B cell (primary cell): ENCODE data around the gene ADAMTS2. TPM values are rescaled to one million over a fixed set of nuclear protein-coding genes. Genes with fewer than 3 reads are reported as not detected.

Experiments
- ATAC-seq: fragments of 200-7000 bp; cut with Tn5 transposase; one replicate; pipeline ENCODE4 v1.10.0; 2021; ENCODE audit warnings: low read depth, mild to moderate bottlenecking, moderate number of reproducible peaks, moderate library complexity
- CTCF ChIA-PET: fragments of 350-600 bp; sonication (Branson Sonifier 250); formaldehyde crosslinking; loops from one replicate; lab custom pipeline; 2021; ENCODE audit warnings: antibody characterized with exemption, inconsistent platforms; lab: Charles Lee
- POLR2A ChIA-PET: fragments of 350-600 bp; sonication (Branson Sonifier 250); formaldehyde crosslinking; loops from one replicate; lab custom pipeline; 2021; ENCODE audit warnings: antibody characterized with exemption; lab: Charles Lee
- DNase-seq: peaks from one replicate; pipeline ENCODE4 v3.0.0; 2013
- H2AFZ ChIP-seq: 2 replicates; pipeline ENCODE4 v1.6.1; 2012; ENCODE audit warnings: mild to moderate bottlenecking, low read depth, low read length; ENCODE audit not compliant: insufficient read depth, poor library complexity, severe bottlenecking
- H3K27ac ChIP-seq, 2 donors: 1 replicate in 1 of 2; 2 replicates in 1 of 2; pipeline ENCODE4 v1.5.1; 2012 to 2013; ENCODE audit warnings: low read length in 2 of 2, mild to moderate bottlenecking in 2 of 2, moderate library complexity in 1 of 2
- H3K27me3 ChIP-seq, 4 experiments: fragments of 200-600 bp in 1 of 4; sonication (generic) in 1 of 4; replicated peaks in 1 of 4; 1 replicate in 2 of 4; 2 replicates in 2 of 4; pipeline versions ENCODE4 v1.6.1 to v1.7.0; 2013 to 2016; ENCODE audit warnings: low read length in 3 of 4, mild to moderate bottlenecking in 2 of 4, mixed read lengths in 1 of 4, moderate library complexity in 1 of 4; ENCODE audit not compliant: insufficient read depth in 4 of 4, control insufficient read depth in 3 of 4; ENCODE audit errors: control extremely low read depth in 1 of 4
- H3K36me3 ChIP-seq, 2 experiments: replicated peaks in 1 of 2; 1 replicate in 1 of 2; 2 replicates in 1 of 2; pipeline versions ENCODE4 v1.6.1 to v1.7.1; 2013; ENCODE audit warnings: low read length in 1 of 2; ENCODE audit not compliant: insufficient read depth in 2 of 2, control insufficient read depth in 1 of 2; ENCODE audit errors: control extremely low read depth in 1 of 2, extremely low read depth in 1 of 2
- H3K4me1 ChIP-seq, 2 donors: fragments of 200-600 bp in 1 of 2; sonication (generic) in 1 of 2; 1 replicate in 1 of 2; 2 replicates in 1 of 2; pipeline versions ENCODE4 v1.5.1 to v1.6.1; 2013 to 2017; ENCODE audit warnings: low read length in 2 of 2; ENCODE audit not compliant: control insufficient read depth in 2 of 2, insufficient read depth in 2 of 2
- H3K4me2 ChIP-seq: replicated peaks from 2 replicates; pipeline ENCODE3; 2012; ENCODE audit warnings: mild to moderate bottlenecking, low read depth, low read length; ENCODE audit not compliant: poor library complexity, severe bottlenecking
- H3K4me3 ChIP-seq, 5 experiments: fragments of 200-600 bp in 1 of 5; sonication (generic) in 1 of 5; 1 replicate in 3 of 5; 2 replicates in 2 of 5; pipeline versions ENCODE4 v1.5.1 to v1.7.0; 2011 to 2016; ENCODE audit warnings: low read length in 4 of 5, mild to moderate bottlenecking in 4 of 5, low read depth in 2 of 5, control low read depth in 1 of 5, moderate library complexity in 1 of 5; ENCODE audit not compliant: insufficient read depth in 1 of 5; ENCODE audit errors: control extremely low read depth in 1 of 5, extremely low read depth in 1 of 5
- H3K79me2 ChIP-seq: fragments of 200-600 bp; sonication (generic); one replicate; pipeline ENCODE4 v1.6.0; 2016; ENCODE audit warnings: low read length; ENCODE audit not compliant: control insufficient read depth, insufficient read depth
- H3K9ac ChIP-seq: fragments of 200-600 bp; sonication (generic); 2 replicates; pipeline ENCODE4 v1.6.1; 2017; ENCODE audit warnings: mild to moderate bottlenecking, low read length, moderate library complexity
- H3K9me3 ChIP-seq, 3 donors: one replicate each; pipeline versions ENCODE4 v1.6.1 to v1.7.1; 2013; ENCODE audit warnings: low read length in 2 of 3; ENCODE audit not compliant: control insufficient read depth in 2 of 3, insufficient read depth in 1 of 3; ENCODE audit errors: control extremely low read depth in 1 of 3
- H4K20me1 ChIP-seq: 2 replicates; pipeline ENCODE4 v1.6.0; 2012; ENCODE audit warnings: mild to moderate bottlenecking, low read length; ENCODE audit not compliant: insufficient read depth, control insufficient read depth, poor library complexity, severe bottlenecking
- H3K27ac Mint-ChIP-seq: one replicate; pipeline ENCODE4 v1.8.0; 2021; ENCODE audit warnings: mixed read lengths
- H3K27me3 Mint-ChIP-seq: one replicate; pipeline ENCODE4 v1.8.0; 2021; ENCODE audit warnings: mixed read lengths
- H3K4me1 Mint-ChIP-seq: one replicate; pipeline ENCODE4 v1.8.0; 2021; ENCODE audit warnings: mixed read lengths
- H3K4me3 Mint-ChIP-seq: one replicate; pipeline ENCODE4 v1.8.0; 2021; ENCODE audit warnings: mixed read lengths
- H3K9me3 Mint-ChIP-seq: one replicate; pipeline ENCODE4 v1.8.0; 2022; ENCODE audit warnings: mixed read lengths; ENCODE audit not compliant: insufficient read depth
- EZH2 ChIP-seq: IDR thresholded peaks from 2 replicates; pipeline ENCODE4 v1.6.1; 2012; ENCODE audit warnings: borderline replicate concordance, low read depth, mild to moderate bottlenecking, moderate library complexity, low read length; ENCODE audit not compliant: insufficient read depth, poor library complexity, severe bottlenecking
- WGBS: methylation state at CpG from one replicate; pipeline ENCODE4 v1.1.5; 2013; ENCODE audit warnings: missing lambda C conversion rate; ENCODE audit not compliant: insufficient coverage; 5-methylcytosine and 5-hydroxymethylcytosine counted together
- intact Hi-C: fragments of 100-400 bp; cut with micrococcal nuclease; formaldehyde crosslinking; loops from one replicate; pipeline ENCODE4 v1.10.0; 2022
- polyA plus RNA-seq: library from polyadenylated mRNA; depleted of rRNA; stranded (reverse); fragments of >200 nt; gene quantifications from 2 replicates; pipeline ENCODE4 v1.2.3, GENCODE V29; 2012
- total RNA-seq, 2 donors: library from RNA; stranded (reverse); fragments of 120-200 nt in 1 of 2; gene quantifications; 1 replicate in 1 of 2; 2 replicates in 1 of 2; pipeline versions ENCODE4 v1.2.3 to v1.2.4, GENCODE V29; 2013 to 2022
- TF ChIP-seq, protein P1 (sequence below): fragments of 200-600 bp; IDR thresholded peaks from one replicate; pipeline ENCODE4 v1.8.0; 2022; ENCODE audit warnings: antibody characterized with exemption, mild to moderate bottlenecking

The ADAMTS2 gene
- total and polyA plus RNA-seq, 2 donors (not counting 1 experiment from before 2014, with no cell fraction given), result not detected

DNA sequence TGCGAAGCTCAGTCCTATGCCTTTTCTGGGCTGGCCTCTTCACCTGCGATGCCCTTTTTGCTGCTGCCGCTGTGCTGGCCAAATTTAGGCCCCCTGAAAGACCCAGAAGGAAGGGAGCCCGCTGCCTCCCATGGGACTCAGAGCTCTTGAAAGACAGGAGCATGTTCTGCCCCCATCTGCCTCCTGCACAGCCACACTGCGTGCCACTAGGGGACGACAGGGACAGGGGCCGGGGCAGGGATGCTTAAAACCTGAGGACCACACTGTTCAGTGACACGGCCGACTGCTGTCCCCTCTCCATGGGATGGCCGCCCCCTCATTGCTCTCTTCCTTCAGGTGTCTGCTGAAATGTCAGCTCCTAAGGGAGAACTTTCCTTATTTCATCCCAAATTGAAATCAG is 132.4 kb downstream of the ADAMTS2 start:
- Histone ChIP-seq H3K4me2 (no peak overlapping the region), H3K27me3 (no peaks in the 10 kb centered on the region), H3K9me3 (no peaks in the 10 kb centered on the region), H3K4me3 (no peak overlapping the region), H2AFZ (no peak overlapping the region), H3K36me3 (no peaks in the 10 kb centered on the region), H3K9ac (no peak overlapping the region), H3K79me2 (no peaks in the 10 kb centered on the region), H4K20me1 (no peaks in the 10 kb centered on the region), H3K27ac (no peak overlapping the region), H3K4me1 (no peaks in the 10 kb centered on the region)
- no peak for DNase-seq
- ChIA-PET POLR2A (no interaction called here), CTCF (no interaction called here)
- no peak for ATAC-seq
- no peaks in the 10 kb centered on the region for H3K9me3 Mint-ChIP-seq
- intact Hi-C loops, result no loop called here
- H3K27ac Mint-ChIP-seq, result no peak overlapping the region
- no peak for TF ChIP-seq EZH2
- TF ChIP-seq, protein P1, sequence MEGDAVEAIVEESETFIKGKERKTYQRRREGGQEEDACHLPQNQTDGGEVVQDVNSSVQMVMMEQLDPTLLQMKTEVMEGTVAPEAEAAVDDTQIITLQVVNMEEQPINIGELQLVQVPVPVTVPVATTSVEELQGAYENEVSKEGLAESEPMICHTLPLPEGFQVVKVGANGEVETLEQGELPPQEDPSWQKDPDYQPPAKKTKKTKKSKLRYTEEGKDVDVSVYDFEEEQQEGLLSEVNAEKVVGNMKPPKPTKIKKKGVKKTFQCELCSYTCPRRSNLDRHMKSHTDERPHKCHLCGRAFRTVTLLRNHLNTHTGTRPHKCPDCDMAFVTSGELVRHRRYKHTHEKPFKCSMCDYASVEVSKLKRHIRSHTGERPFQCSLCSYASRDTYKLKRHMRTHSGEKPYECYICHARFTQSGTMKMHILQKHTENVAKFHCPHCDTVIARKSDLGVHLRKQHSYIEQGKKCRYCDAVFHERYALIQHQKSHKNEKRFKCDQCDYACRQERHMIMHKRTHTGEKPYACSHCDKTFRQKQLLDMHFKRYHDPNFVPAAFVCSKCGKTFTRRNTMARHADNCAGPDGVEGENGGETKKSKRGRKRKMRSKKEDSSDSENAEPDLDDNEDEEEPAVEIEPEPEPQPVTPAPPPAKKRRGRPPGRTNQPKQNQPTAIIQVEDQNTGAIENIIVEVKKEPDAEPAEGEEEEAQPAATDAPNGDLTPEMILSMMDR, result no peak
- no peaks in the 10 kb centered on the region for H3K4me1 Mint-ChIP-seq
- no peak overlapping the region for H3K4me3 Mint-ChIP-seq
- peaks cover 3% of the 10 kb centered on the region for H3K27me3 Mint-ChIP-seq
- WGBS, result 91% methylated on average over 10 of the region's 10 CpGs

DNA sequence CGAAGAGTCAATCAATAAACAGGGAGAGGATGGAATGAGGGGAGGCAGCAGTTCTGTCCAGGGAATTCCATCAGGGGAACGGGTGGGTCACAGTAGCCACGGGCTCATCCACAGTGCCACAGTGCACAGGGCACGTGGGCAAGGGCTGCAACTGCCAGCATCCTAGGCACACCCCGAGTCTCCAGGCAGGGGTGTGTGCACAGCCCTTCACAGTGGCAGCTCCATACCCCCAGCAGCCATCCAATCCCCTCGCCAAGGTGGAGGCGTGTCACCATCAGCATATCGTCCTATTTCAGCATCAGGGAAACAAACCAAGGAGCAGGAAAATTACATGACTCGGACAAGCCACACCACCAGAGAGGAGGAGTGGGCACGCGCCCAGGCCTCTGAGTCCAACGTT is 133.6 kb downstream of the ADAMTS2 start:
- 95% methylated on average over 12 of the region's 12 CpGs for WGBS
- no peak overlapping the region for H3K9ac ChIP-seq
- H3K27ac ChIP-seq, result no peak overlapping the region
- no peaks in the 10 kb centered on the region for H3K4me1 ChIP-seq
- Mint-ChIP-seq H3K4me1 (no peaks in the 10 kb centered on the region), H3K27ac (no peak overlapping the region), H3K4me3 (no peak overlapping the region), H3K9me3 (no peaks in the 10 kb centered on the region), H3K27me3 (peaks cover 3% of the 10 kb centered on the region)
- DNase-seq (no peak), ATAC-seq (no peak)
- no peaks in the 10 kb centered on the region for H3K9me3 ChIP-seq
- H3K4me2 ChIP-seq, result no peak overlapping the region
- ChIA-PET CTCF (no interaction called here), POLR2A (no interaction called here)
- no peak overlapping the region for H3K4me3 ChIP-seq
- H3K36me3 ChIP-seq, result no peaks in the 10 kb centered on the region
- H3K79me2 ChIP-seq, result no peaks in the 10 kb centered on the region
- no peaks in the 10 kb centered on the region for H3K27me3 ChIP-seq
- H4K20me1 ChIP-seq, result no peaks in the 10 kb centered on the region
- TF ChIP-seq EZH2, result no peak
- TF ChIP-seq, protein P1, result no peak
- no peak overlapping the region for H2AFZ ChIP-seq
- intact Hi-C loops, result no loop called here
